ENCODE data around the gene PLEKHA4.

DNA sequence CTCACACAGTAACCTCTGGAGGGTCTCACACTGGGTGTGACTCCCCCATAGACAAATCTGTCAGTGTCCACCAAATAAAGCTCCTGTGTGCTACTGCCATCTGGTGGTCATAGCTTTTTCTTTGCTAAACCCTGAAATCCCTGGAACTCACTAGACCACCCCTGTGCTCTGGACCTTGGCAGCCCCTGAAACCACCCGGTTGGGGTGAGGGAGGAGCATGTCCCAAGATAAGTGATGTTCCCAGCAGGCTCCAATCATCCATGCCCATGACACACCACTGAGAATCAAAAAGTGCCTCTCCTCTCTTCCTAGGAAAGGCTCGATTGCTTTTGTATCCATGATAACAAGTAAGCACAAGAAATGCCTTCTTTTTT, 25.6 kb downstream of the PLEKHA4 start:
- no peak for TF ChIP-seq CREB1 (IDR thresholded peaks at IDR 0.05; ENCODE audit: low read depth)
- TF ChIP-seq EP300 (IDR thresholded peaks at IDR 0.05; ENCODE audit: borderline replicate concordance): no peak
- TF ChIP-seq, protein P1, sequence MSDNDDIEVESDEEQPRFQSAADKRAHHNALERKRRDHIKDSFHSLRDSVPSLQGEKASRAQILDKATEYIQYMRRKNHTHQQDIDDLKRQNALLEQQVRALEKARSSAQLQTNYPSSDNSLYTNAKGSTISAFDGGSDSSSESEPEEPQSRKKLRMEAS (IDR thresholded peaks at IDR 0.05): no peak
- no peak for TF ChIP-seq REST (IDR thresholded peaks at IDR 0.05; ENCODE audit: low read depth)
- peak; percentile 82 for TF ChIP-seq RAD21 (IDR thresholded peaks at IDR 0.05; ENCODE audit: low read depth)
- no peak for TF ChIP-seq TAF1 (IDR thresholded peaks at IDR 0.05; ENCODE audit: low read depth)
